ENCODE results near the gene DNAH17. TPM values are rescaled to one million over a fixed set of nuclear protein-coding genes. Genes with fewer than 3 reads are reported as not detected.

The DNAH17 gene
- total RNA-seq, 1 experiment from 2014 or later, result 0.69 TPM

- no peaks in the 10 kb centered on the region for H3K9me2 ChIP-seq (ENCODE audit: insufficient read depth)
- H3K27ac ChIP-seq (ENCODE audit: low read depth, low read length), result no peak overlapping the region
- CTCF ChIA-PET, result interaction anchor here (1.9 kb wide), 1 partner anchor 7 kb away, joined by 5 read pairs; no protein-coding TSS in a partner anchor
- BruUV-seq (replicated peaks), result no TSS peak
- ATAC-seq (no peak), DNase-seq (ENCODE audit: low read depth, low spot score) (no peak)
- no peaks in the 10 kb centered on the region for H3K79me2 ChIP-seq (ENCODE audit: insufficient read depth, low read length)
- no peaks in the 10 kb centered on the region for H4K20me1 ChIP-seq (ENCODE audit: insufficient read depth)
- H3K4me3 ChIP-seq (replicated peaks in 1 of 2; ENCODE audit: low read depth in 1 of 2, low read length in 2 of 2), result no peak overlapping the region
- H3K9me3 ChIP-seq (ENCODE audit: control insufficient read depth in 1 of 2, insufficient read depth in 1 of 2, low read depth in 1 of 2, low read length in 2 of 2), result no peaks in the 10 kb centered on the region
- intact Hi-C loops (cut with micrococcal nuclease), result loop anchor here (10.0 kb wide), 2 partner anchors 315 to 345 kb away; no protein-coding TSS in a partner anchor
- H2AFZ ChIP-seq (ENCODE audit: low read depth, low read length, poor library complexity, severe bottlenecking), result no peak overlapping the region
- POLR2A ChIA-PET, result interaction anchor here (0.6 kb wide), 1 partner anchor 23 kb away, joined by 3 read pairs; no protein-coding TSS in a partner anchor
- no peak overlapping the region for H3K4me2 ChIP-seq (ENCODE audit: low read length)
- TF ChIP-seq EZH2 (IDR thresholded peaks at IDR 0.05) (no peak), ZFX (IDR thresholded peaks at IDR 0.05) (no peak), POLR2A (IDR thresholded peaks at IDR 0.05; ENCODE audit: borderline replicate concordance, extremely low read depth, insufficient read depth, insufficient read length) (no peak), FOSL1 (IDR thresholded peaks at IDR 0.05; ENCODE audit: low read depth) (no peak), EGR1 (IDR thresholded peaks at IDR 0.05; ENCODE audit: low read depth) (no peak)
- no peak overlapping the region for H3K9ac ChIP-seq (ENCODE audit: low read length)
- H3K27me3 ChIP-seq (ENCODE audit: insufficient read depth, low read length), result no peaks in the 10 kb centered on the region
- H3K4me1 ChIP-seq (ENCODE audit: control insufficient read depth in 1 of 2, insufficient read depth in 2 of 2, low read length in 2 of 2), result no peaks in the 10 kb centered on the region
- RAD21 ChIA-PET (ENCODE audit: low non-redundant PET in 1 of 2, low total read pairs in 2 of 2, uncharacterized antibody in 2 of 2, unreplicated experiment in 2 of 2), result no interaction called here
- H3K36me3 ChIP-seq (ENCODE audit: control insufficient read depth in 1 of 2, insufficient read depth in 2 of 2, low read length in 2 of 2), result peaks cover 17 to 23% of the 10 kb centered on the region in 2 experiments; a peak in 3 of 4 replicates
Measured at GRCh38 chr17:78429618-78429995, 147.6 kb downstream of the DNAH17 start.

- TF ChIP-seq CTCF (IDR thresholded peaks at IDR 0.05 in 2 of 3, conservative IDR thresholded peaks at IDR 0.05 in 1 of 3; ENCODE audit: borderline replicate concordance in 1 of 3, insufficient read depth in 1 of 3, low read depth in 2 of 3, low read length in 2 of 3) (no peak), CEBPB (IDR thresholded peaks at IDR 0.05; ENCODE audit: low read depth) (no peak), FOSL1 (IDR thresholded peaks at IDR 0.05; ENCODE audit: low read depth) (no peak), ZFX (IDR thresholded peaks at IDR 0.05) (no peak), JUND (IDR thresholded peaks at IDR 0.05) (no peak), SRF (IDR thresholded peaks at IDR 0.05; ENCODE audit: low read depth) (no peak), SP1 (IDR thresholded peaks at IDR 0.05; ENCODE audit: low read depth) (no peak), TCF7L2 (IDR thresholded peaks at IDR 0.05; ENCODE audit: borderline replicate concordance, extremely low read depth, insufficient read depth, insufficient read length) (no peak)
- TF ChIP-seq, protein P1, sequence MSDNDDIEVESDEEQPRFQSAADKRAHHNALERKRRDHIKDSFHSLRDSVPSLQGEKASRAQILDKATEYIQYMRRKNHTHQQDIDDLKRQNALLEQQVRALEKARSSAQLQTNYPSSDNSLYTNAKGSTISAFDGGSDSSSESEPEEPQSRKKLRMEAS (IDR thresholded peaks at IDR 0.05), result no peak
- Histone ChIP-seq H3K9me3 (ENCODE audit: control insufficient read depth in 1 of 2, insufficient read depth in 1 of 2, low read depth in 1 of 2, low read length in 2 of 2) (no peaks in the 10 kb centered on the region), H3K4me2 (ENCODE audit: low read length) (no peak overlapping the region), H4K20me1 (ENCODE audit: insufficient read depth) (no peaks in the 10 kb centered on the region), H3K79me2 (ENCODE audit: insufficient read depth, low read length) (no peaks in the 10 kb centered on the region), H3K4me3 (replicated peaks in 1 of 2; ENCODE audit: low read depth in 1 of 2, low read length in 2 of 2) (no peak overlapping the region), H3K27me3 (ENCODE audit: insufficient read depth, low read length) (no peaks in the 10 kb centered on the region), H3K27ac (ENCODE audit: low read depth, low read length) (no peak overlapping the region), H3K4me1 (ENCODE audit: control insufficient read depth in 1 of 2, insufficient read depth in 2 of 2, low read length in 2 of 2) (no peaks in the 10 kb centered on the region), H3K36me3 (ENCODE audit: control insufficient read depth in 1 of 2, insufficient read depth in 2 of 2, low read length in 2 of 2) (peaks cover 17 to 29% of the 10 kb centered on the region in 2 experiments; a peak in 3 of 4 replicates), H3K9me2 (ENCODE audit: insufficient read depth) (no peaks in the 10 kb centered on the region), H2AFZ (ENCODE audit: low read depth, low read length, poor library complexity, severe bottlenecking) (no peak overlapping the region), H3K9ac (ENCODE audit: low read length) (no peak overlapping the region)
- ChIA-PET POLR2A (interaction anchor here (0.7 kb wide), 1 partner anchor 382 kb away, joined by 4 read pairs; no protein-coding TSS in a partner anchor), RAD21 (ENCODE audit: low non-redundant PET in 1 of 2, low total read pairs in 2 of 2, uncharacterized antibody in 2 of 2, unreplicated experiment in 2 of 2) (no interaction called here), CTCF (no interaction called here)
- ATAC-seq, result no peak
- BruUV-seq (replicated peaks), result no TSS peak
- DNase-seq (ENCODE audit: low read depth, low spot score), result no peak
- intact Hi-C loops (cut with micrococcal nuclease), result loop anchor here (10.0 kb wide), 2 partner anchors 314 to 344 kb away; no protein-coding TSS in a partner anchor
Measured at GRCh38 chr17:78428836-78429617, 148.2 kb downstream of the DNAH17 start.

Measured in HCT116 (cell line).